Transverse colon (tissue), 4 donors: Measurements from ENCODE around the gene ASNSD1. TPM values are rescaled to one million over a fixed set of nuclear protein-coding genes. Genes with fewer than 3 reads are reported as not detected.

ENCODE experiments used
- DNase-seq: peaks from one replicate; pipeline ENCODE4 v3.0.0-alpha.2; 2019
- H3K27ac ChIP-seq, 4 donors: fragments of 200-600 bp; sonication (generic); 2 replicates each; pipeline ENCODE4 v1.5.1; 2016 to 2018; ENCODE audit warnings: inconsistent platforms in 4 of 4
- H3K27me3 ChIP-seq: fragments of 200-600 bp; sonication (generic); 2 replicates; pipeline ENCODE4 v1.5.1; 2017; ENCODE audit warnings: inconsistent platforms
- H3K36me3 ChIP-seq, 4 donors: fragments of 200-600 bp; sonication (generic); 2 replicates each; pipeline ENCODE4 v1.5.1; 2017 to 2019; ENCODE audit warnings: inconsistent platforms in 4 of 4
- H3K4me1 ChIP-seq, 4 donors: fragments of 200-600 bp; sonication (generic); 2 replicates each; pipeline ENCODE4 v1.5.1; 2017 to 2020; ENCODE audit warnings: inconsistent platforms in 4 of 4
- H3K4me3 ChIP-seq, 4 donors: fragments of 200-600 bp; sonication (generic); 1 replicate in 1 of 4; 2 replicates in 3 of 4; pipeline versions ENCODE4 v1.5.1 to v1.6.1; 2017 to 2019; ENCODE audit warnings: inconsistent platforms in 4 of 4
- H3K9me3 ChIP-seq, 2 donors: fragments of 200-600 bp; sonication (generic); 2 replicates each; pipeline ENCODE4 v1.5.1; 2017 to 2019; ENCODE audit warnings: inconsistent platforms in 2 of 2
- EP300 ChIP-seq: sonication (generic); formaldehyde crosslinking; IDR thresholded peaks from one replicate; pipeline ENCODE4 v1.6.1; 2017; ENCODE audit warnings: antibody characterized with exemption, low read depth
- POLR2A ChIP-seq: fragments of 450-650 bp; IDR thresholded peaks from one replicate; pipeline ENCODE4 v1.6.1; 2016; ENCODE audit warnings: antibody characterized with exemption, mild to moderate bottlenecking, moderate library complexity
- POLR2AphosphoS5 ChIP-seq, 3 donors: sonication (generic); formaldehyde crosslinking; IDR thresholded peaks; one replicate each; pipeline ENCODE4 v1.6.1; 2016; ENCODE audit warnings: antibody characterized with exemption in 3 of 3
- WGBS, 2 donors: methylation state at CpG; one replicate each; pipeline ENCODE4 v1.1.5; 2018; ENCODE audit warnings: low coverage in 1 of 2; 5-methylcytosine and 5-hydroxymethylcytosine counted together
- in situ Hi-C, 4 donors: fragments of 200-750 bp; cut with MboI; loops; one replicate each; pipeline versions ENCODE4 v1.15.0 to v1.15.1; 2017; ENCODE audit warnings: low sequenced_read_pairs in 3 of 4, low pct_ligation_motif_present in 1 of 4, low pct_unique_long_range_greater_than_20kb in 1 of 4
- intact Hi-C: fragments of 100-400 bp; cut with DNase I; formaldehyde crosslinking; loops from one replicate; pipeline ENCODE4 v1.15.1; 2023; ENCODE audit warnings: low total_unique reads
- total RNA-seq, 4 donors: library from RNA; depleted of rRNA; stranded (reverse); fragments of >200 nt; gene quantifications; one replicate each; pipeline ENCODE4 v1.1.0, GENCODE V29; 2016
- TF ChIP-seq, protein P1 (sequence below), 5 experiments: fragments of 200-600 bp in 3 of 5; fragments of 450-650 bp in 2 of 5; sonication (generic) in 3 of 5; IDR thresholded peaks; 1 replicate in 2 of 5; 2 replicates in 3 of 5; pipeline ENCODE4 v1.5.1; 2016 to 2017; ENCODE audit warnings: antibody characterized with exemption in 5 of 5, inconsistent platforms in 3 of 5, mild to moderate bottlenecking in 2 of 5, moderate library complexity in 1 of 5

Gene ASNSD1
- total RNA-seq, 4 donors from 2014 or later, result 11.3 to 35.2 (median 20.2) TPM

DNA sequence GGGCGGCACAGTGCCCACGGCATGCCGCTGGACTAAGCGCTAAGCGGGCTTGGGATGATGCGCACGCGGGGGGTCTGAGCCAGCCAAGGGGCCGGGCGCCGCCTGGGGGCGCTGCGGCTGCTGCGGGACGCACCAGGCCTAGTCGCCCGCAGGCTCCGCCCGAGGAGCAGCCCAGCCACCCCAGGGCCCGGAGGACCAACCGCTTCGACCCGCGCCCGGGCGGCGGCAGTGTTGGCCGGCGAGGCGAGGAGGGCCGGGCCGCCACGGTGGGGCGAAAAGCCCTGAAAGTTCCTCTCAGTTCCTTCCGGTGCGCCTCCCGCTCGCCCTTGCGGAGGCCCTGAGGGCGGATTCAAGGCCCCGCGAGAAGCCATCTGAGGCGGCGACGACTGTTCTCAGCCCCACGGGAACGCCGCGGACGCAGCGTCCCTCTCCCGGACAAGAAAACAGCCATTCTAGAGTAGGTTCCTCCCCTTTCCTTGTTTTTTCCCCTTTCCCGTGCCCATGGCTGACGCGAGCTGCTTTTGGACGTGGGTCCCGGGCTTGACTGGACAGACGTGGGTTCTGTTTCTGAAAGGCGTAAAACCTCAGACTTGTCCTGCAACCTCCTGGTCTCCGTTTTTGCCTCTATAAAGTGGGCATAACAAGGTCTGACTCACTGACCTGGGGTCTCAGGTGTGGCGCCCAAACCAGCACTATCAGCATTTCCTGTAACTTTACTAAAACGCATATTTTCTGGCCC lies 13.3 kb downstream of the ASNSD1 start, which contains the start of gene ANKAR:
Gene ANKAR (plus strand): TSS at position 297 of the 739 bp plus-strand sequence. CDS start 1,821 bp downstream, outside the sequence.
- intact Hi-C loops, result no loop called here
- DNase-seq, result peak; percentile 92
- H3K27me3 ChIP-seq, result no peaks in the 10 kb centered on the region
- H3K9me3 ChIP-seq, result no peaks in the 10 kb centered on the region
- peaks cover 0 to 4% (median 0%) of the 10 kb centered on the region in 4 donors for H3K36me3 ChIP-seq
- in situ Hi-C loops, result loop anchor here in 2 of 4 donors (25.0 kb wide), 2 partner anchors 113 to 388 kb away; partner anchors contain the start of genes MSTN (in 1 of the 2), ORMDL1 (in 1 of the 2) and PMS1 (in 1 of the 2)
- peaks cover 8 to 22% (median 12%) of the 10 kb centered on the region in 4 donors for H3K4me1 ChIP-seq
- TF ChIP-seq POLR2AphosphoS5 (IDR thresholded peaks at IDR 0.05), result peak; percentile 9 to 80 (median 79)
- no peak for TF ChIP-seq EP300
- TF ChIP-seq POLR2A, result peak; percentile 81
- TF ChIP-seq, protein P1, sequence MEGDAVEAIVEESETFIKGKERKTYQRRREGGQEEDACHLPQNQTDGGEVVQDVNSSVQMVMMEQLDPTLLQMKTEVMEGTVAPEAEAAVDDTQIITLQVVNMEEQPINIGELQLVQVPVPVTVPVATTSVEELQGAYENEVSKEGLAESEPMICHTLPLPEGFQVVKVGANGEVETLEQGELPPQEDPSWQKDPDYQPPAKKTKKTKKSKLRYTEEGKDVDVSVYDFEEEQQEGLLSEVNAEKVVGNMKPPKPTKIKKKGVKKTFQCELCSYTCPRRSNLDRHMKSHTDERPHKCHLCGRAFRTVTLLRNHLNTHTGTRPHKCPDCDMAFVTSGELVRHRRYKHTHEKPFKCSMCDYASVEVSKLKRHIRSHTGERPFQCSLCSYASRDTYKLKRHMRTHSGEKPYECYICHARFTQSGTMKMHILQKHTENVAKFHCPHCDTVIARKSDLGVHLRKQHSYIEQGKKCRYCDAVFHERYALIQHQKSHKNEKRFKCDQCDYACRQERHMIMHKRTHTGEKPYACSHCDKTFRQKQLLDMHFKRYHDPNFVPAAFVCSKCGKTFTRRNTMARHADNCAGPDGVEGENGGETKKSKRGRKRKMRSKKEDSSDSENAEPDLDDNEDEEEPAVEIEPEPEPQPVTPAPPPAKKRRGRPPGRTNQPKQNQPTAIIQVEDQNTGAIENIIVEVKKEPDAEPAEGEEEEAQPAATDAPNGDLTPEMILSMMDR (IDR thresholded peaks at IDR 0.05), result peak; percentile 61 to 90 (median 80)
- H3K27ac ChIP-seq, result peak within 1 kb of the TSS; percentile 93 to 98 (median 94)
- WGBS, 2 donors, result 0 to 1% methylated on average over 1 to 32 of the region's 62 CpGs
- peak within 1 kb of the TSS; percentile 47 to 82 (median 58) for H3K4me3 ChIP-seq

- in situ Hi-C loops (no loop called here), intact Hi-C loops (no loop called here)
- Histone ChIP-seq H3K9me3 (no peaks in the 10 kb centered on the region), H3K27ac (no peak overlapping the region), H3K27me3 (no peaks in the 10 kb centered on the region), H3K4me1 (peaks cover 8 to 22% (median 12%) of the 10 kb centered on the region in 4 donors), H3K36me3 (no peaks in the 10 kb centered on the region), H3K4me3 (no peak overlapping the region)
- TF ChIP-seq, protein P1 (IDR thresholded peaks at IDR 0.05), result no peak
- no peak for DNase-seq
- 68% methylated on average over 4 of the region's 4 CpGs; no CpG with 5 or more reads in 1 of the 2 donors for WGBS, 2 donors
Measured at GRCh38 chr2:189676471-189676870, 15.2 kb downstream of the ASNSD1 start.

DNA sequence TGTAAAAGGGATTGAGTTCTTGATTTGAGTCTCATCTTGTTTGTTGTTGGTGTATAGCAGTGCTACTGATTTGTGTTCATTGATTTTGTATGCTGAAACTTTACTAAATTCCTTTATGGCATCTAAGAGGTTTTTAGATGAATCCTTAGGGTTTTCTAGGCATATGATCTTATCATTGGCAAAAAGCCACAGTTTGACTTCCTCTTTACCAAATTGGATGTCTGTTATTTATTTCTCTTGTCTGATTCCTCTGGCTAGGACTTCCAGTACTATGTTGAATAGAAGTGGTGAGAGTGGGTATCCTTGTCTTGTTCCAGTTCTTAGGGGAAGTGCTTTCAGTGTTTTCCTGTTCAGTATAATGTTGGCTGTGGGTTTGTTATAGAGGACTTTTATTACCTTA lies 18.0 kb downstream of the ASNSD1 start:
- Histone ChIP-seq H3K9me3 (no peaks in the 10 kb centered on the region), H3K4me1 (peaks cover 0 to 16% (median 6%) of the 10 kb centered on the region in 4 donors), H3K27ac (no peak overlapping the region), H3K36me3 (no peaks in the 10 kb centered on the region), H3K27me3 (no peaks in the 10 kb centered on the region), H3K4me3 (no peak overlapping the region)
- in situ Hi-C loops (no loop called here), intact Hi-C loops (no loop called here)
- TF ChIP-seq EP300 (no peak), POLR2AphosphoS5 (IDR thresholded peaks at IDR 0.05) (no peak), POLR2A (no peak)
- TF ChIP-seq, protein P1 (IDR thresholded peaks at IDR 0.05), result no peak
- no peak for DNase-seq

GRCh38 chr2:189681203-189681602 lies 19.9 kb downstream of the ASNSD1 start:
- in situ Hi-C loops, result no loop called here
- H3K36me3 ChIP-seq, result no peaks in the 10 kb centered on the region
- no peaks in the 10 kb centered on the region for H3K9me3 ChIP-seq
- TF ChIP-seq EP300 (no peak), POLR2AphosphoS5 (IDR thresholded peaks at IDR 0.05) (no peak), POLR2A (no peak)
- TF ChIP-seq, protein P1 (IDR thresholded peaks at IDR 0.05), result no peak
- no peak for DNase-seq
- no peaks in the 10 kb centered on the region for H3K27me3 ChIP-seq
- peaks cover 0 to 12% (median 0%) of the 10 kb centered on the region in 4 donors for H3K4me1 ChIP-seq
- H3K27ac ChIP-seq, result no peak overlapping the region
- WGBS, 2 donors, result 82 to 100% methylated on average over 1 of the region's 1 CpG
- intact Hi-C loops, result no loop called here
- H3K4me3 ChIP-seq, result no peak overlapping the region
